Upper lobe of left lung (tissue), 6 donors: Measurements from ENCODE around the gene LRRC42. TPM values are rescaled to one million over a fixed set of nuclear protein-coding genes. Genes with fewer than 3 reads are reported as not detected.

ENCODE experiments used
- ATAC-seq, 2 donors: fragments of 200-7000 bp; cut with Tn5 transposase; one replicate each; pipeline ENCODE4 v1.9.1; 2022; ENCODE audit warnings: mild to moderate bottlenecking in 2 of 2, moderate library complexity in 2 of 2; ENCODE audit not compliant: low FRiP score in 2 of 2
- DNase-seq, 2 donors: peaks; one replicate each; pipeline ENCODE4 v3.0.0-alpha.2; 2019 to 2020
- H3K27ac ChIP-seq, 4 donors: fragments of 200-600 bp; sonication (generic); one replicate each; pipeline ENCODE4 v1.5.1; 2016 to 2019
- H3K27me3 ChIP-seq, 4 donors: fragments of 200-600 bp; sonication (generic); one replicate each; pipeline ENCODE4 v1.5.1; 2017 to 2019
- H3K36me3 ChIP-seq, 4 donors: fragments of 200-600 bp; sonication (generic); one replicate each; pipeline ENCODE4 v1.5.1; 2016 to 2019
- H3K4me1 ChIP-seq, 4 donors: fragments of 200-600 bp; sonication (generic); one replicate each; pipeline ENCODE4 v1.5.1; 2018 to 2019
- H3K4me3 ChIP-seq, 4 donors: fragments of 200-600 bp; sonication (generic); one replicate each; pipeline ENCODE4 v1.5.1; 2017 to 2019; ENCODE audit warnings: mild to moderate bottlenecking in 2 of 4, moderate library complexity in 1 of 4
- H3K9me3 ChIP-seq, 4 donors: fragments of 200-600 bp; sonication (generic); one replicate each; pipeline ENCODE4 v1.5.1; 2018 to 2019
- EP300 ChIP-seq, 4 donors: sonication (generic); formaldehyde crosslinking; IDR thresholded peaks; one replicate each; pipeline ENCODE4 v1.5.1; 2017; ENCODE audit warnings: antibody characterized with exemption in 4 of 4, control low read depth in 2 of 4
- POLR2A ChIP-seq, 4 donors: fragments of 450-650 bp; IDR thresholded peaks; one replicate each; pipeline ENCODE4 v1.5.1; 2016 to 2017; ENCODE audit warnings: antibody characterized with exemption in 4 of 4, mild to moderate bottlenecking in 2 of 4
- POLR2AphosphoS5 ChIP-seq, 2 donors: sonication (generic); formaldehyde crosslinking; IDR thresholded peaks; one replicate each; pipeline ENCODE4 v1.5.1; 2017; ENCODE audit warnings: antibody characterized with exemption in 2 of 2
- WGBS, 2 donors: methylation state at CpG; one replicate each; pipeline ENCODE4 v1.1.5; 2017 to 2018; 5-methylcytosine and 5-hydroxymethylcytosine counted together
- total RNA-seq, 6 donors: library from RNA; depleted of rRNA in 4 of 6; stranded (reverse); fragments of >200 nt in 4 of 6; gene quantifications; one replicate each; pipeline versions ENCODE4 v1.1.0 to v1.2.1, GENCODE V29; 2016 to 2021
- TF ChIP-seq, protein P1 (sequence below), 6 experiments: fragments of 450-650 bp in 4 of 6; fragments of 200-600 bp in 2 of 6; sonication (generic) in 2 of 6; IDR thresholded peaks; one replicate each; pipeline ENCODE4 v1.5.1; 2016 to 2019; ENCODE audit warnings: antibody characterized with exemption in 6 of 6
- donor health status: DM: no; HTN: no; CAD: no; lungs with moderate emphysema.
- donor health status: DM: no; HTN: yes; CAD: no; lungs with severe emphysema.

LRRC42 gene
- total RNA-seq, 6 donors from 2014 or later, result 13.2 to 26.6 (median 17.6) TPM

DNA sequence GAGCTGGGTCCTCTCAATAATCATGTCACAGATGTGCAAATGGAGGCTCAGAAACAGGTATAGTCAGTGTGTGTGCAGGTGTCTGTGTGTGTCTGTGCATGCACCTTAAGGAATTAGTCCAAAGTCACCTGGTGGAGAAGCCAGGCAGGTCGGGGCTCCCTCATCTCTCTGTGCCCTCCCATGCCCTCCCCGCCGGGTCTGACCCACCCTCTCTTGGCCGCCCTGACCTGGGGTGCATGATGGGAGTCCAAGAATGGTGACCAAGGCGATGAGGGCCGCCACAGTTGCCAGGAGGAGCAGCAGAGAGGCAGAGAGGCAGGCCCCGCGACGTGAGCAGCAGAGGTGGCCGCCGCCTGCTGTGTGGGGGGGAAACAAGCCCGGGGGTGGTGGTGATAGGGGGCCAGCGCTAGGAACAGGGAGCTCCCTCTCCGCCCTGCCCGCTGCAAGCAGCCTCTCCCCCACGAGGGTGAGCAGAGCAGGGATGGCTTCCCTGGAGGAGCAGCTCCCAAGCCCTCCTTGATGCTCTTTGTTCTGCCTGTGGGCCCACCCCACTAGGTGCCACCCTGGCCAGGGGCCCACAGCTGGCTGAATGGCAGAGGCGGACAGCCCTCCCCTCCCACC is 68.0 kb downstream of the LRRC42 start:
- peak in 1 of 2 donors; percentile 71 for DNase-seq

DNA sequence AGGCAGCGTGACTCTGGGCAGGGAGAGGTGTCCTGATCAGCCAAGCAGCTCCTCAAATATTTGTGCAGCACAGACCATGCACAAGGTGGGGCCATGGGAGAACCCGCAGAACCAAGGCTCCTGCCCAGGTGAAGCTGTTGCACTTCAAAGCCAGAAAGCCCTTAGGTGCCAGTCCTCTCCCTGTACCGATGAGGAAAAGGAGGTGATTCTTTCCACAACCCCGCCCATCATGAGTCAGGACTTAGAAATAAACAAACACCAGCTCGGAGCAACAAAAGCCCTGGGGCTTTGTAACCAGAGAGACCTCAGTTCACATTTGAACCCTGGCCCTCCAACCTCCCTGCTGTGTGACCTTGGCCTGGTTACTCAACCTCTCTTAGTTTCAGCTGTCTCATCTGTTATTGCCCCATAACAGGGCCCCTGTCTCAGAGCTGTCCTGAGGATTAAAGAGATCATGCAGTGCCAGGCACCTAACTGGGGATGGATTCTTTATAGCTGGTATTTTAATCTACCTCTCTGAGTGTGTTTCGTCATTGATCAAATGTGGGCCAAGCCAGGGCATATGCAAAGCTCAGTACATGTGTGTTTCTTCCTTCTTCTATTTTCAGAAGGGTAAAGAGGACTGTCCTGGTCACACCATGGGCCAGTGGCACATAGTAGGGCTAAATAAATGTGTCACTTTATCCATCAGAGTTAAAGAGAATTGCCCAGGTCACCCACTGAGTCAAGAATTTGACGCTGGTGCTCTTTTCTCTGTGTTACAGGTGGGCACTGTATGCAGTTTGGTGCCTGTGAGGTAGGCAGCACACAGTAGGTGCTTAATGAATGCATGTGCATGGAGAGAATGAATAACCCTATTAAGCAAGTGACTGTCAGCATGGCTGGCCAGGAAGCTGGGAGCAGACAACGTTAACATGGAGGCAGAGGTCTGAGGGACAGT is 70.5 kb downstream of the LRRC42 start:
- peaks cover 0 to 9% (median 0%) of the 10 kb centered on the region in 4 donors for H3K4me1 ChIP-seq
- H3K9me3 ChIP-seq, result no peaks in the 10 kb centered on the region

More for the DNA sequence above, 68.0 kb downstream of the LRRC42 start:
- no peaks in the 10 kb centered on the region for H3K27me3 ChIP-seq
- H3K27ac ChIP-seq, result no peak overlapping the region
- no peaks in the 10 kb centered on the region for H3K9me3 ChIP-seq
- peaks cover 0 to 9% (median 0%) of the 10 kb centered on the region in 4 donors for H3K4me1 ChIP-seq
- ATAC-seq, result no peak
- no peaks in the 10 kb centered on the region for H3K36me3 ChIP-seq
- WGBS, 2 donors, result 60 to 64% methylated on average over 1 to 7 of the region's 17 CpGs
- no peak overlapping the region for H3K4me3 ChIP-seq
- TF ChIP-seq POLR2A (IDR thresholded peaks at IDR 0.05) (no peak), POLR2AphosphoS5 (IDR thresholded peaks at IDR 0.05) (no peak), EP300 (IDR thresholded peaks at IDR 0.05) (no peak)
- TF ChIP-seq, protein P1, sequence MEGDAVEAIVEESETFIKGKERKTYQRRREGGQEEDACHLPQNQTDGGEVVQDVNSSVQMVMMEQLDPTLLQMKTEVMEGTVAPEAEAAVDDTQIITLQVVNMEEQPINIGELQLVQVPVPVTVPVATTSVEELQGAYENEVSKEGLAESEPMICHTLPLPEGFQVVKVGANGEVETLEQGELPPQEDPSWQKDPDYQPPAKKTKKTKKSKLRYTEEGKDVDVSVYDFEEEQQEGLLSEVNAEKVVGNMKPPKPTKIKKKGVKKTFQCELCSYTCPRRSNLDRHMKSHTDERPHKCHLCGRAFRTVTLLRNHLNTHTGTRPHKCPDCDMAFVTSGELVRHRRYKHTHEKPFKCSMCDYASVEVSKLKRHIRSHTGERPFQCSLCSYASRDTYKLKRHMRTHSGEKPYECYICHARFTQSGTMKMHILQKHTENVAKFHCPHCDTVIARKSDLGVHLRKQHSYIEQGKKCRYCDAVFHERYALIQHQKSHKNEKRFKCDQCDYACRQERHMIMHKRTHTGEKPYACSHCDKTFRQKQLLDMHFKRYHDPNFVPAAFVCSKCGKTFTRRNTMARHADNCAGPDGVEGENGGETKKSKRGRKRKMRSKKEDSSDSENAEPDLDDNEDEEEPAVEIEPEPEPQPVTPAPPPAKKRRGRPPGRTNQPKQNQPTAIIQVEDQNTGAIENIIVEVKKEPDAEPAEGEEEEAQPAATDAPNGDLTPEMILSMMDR (IDR thresholded peaks at IDR 0.05), result no peak

More for the DNA sequence above, 70.5 kb downstream of the LRRC42 start:
- Histone ChIP-seq H3K27me3 (no peaks in the 10 kb centered on the region), H3K36me3 (no peaks in the 10 kb centered on the region), H3K4me3 (no peak overlapping the region), H3K27ac (peak overlapping the region; percentile 17 to 56 (median 40))
- DNase-seq, result peak in 1 of 2 donors; percentile 62
- no peak for TF ChIP-seq POLR2AphosphoS5 (IDR thresholded peaks at IDR 0.05)
- TF ChIP-seq, protein P1 (IDR thresholded peaks at IDR 0.05), result no peak
- TF ChIP-seq POLR2A (IDR thresholded peaks at IDR 0.05), result no peak
- TF ChIP-seq EP300 (IDR thresholded peaks at IDR 0.05), result no peak
- 56 to 84% methylated on average over 4 to 8 of the region's 8 CpGs for WGBS, 2 donors
- ATAC-seq, result peak in 1 of 2 donors; percentile 50

Other genes with a start within 250 kb of the LRRC42 start
- gene GLIS1, start 207.2 kb upstream of the LRRC42 start, total RNA-seq, result 1 to 10 TPM in 1 of 6 donors, under 1 TPM in 1, not detected in 4; 0.26 to 1.0 TPM
- 10 to 100 TPM in 1 of 6 donors, 1 to 10 TPM in 5; 1.2 to 10.9 (median 8.2) TPM for gene NDC1, start 108.1 kb upstream of the LRRC42 start, total RNA-seq
- 10 to 100 TPM; 14.8 to 52.4 (median 22.0) TPM for gene YIPF1, start 56.6 kb upstream of the LRRC42 start, total RNA-seq
- under 1 TPM in 1 of 6 donors, not detected in 5; 0.20 TPM for gene DIO1, start 52.2 kb upstream of the LRRC42 start, total RNA-seq
- gene IFT25, start 651 bp upstream of the LRRC42 start, total RNA-seq, result 10 to 100 TPM; 11.1 to 35.5 (median 15.8) TPM
- gene LDLRAD1, start 71.8 kb downstream of the LRRC42 start, total RNA-seq, result 10 to 100 TPM in 2 of 6 donors, 1 to 10 TPM in 3, under 1 TPM in 1; 0.46 to 27.4 (median 7.9) TPM
- 100 to 1,000 TPM in 5 of 6 donors, 10 to 100 TPM in 1; 66.0 to 432 (median 263) TPM for gene TMEM59, start 106.9 kb downstream of the LRRC42 start, total RNA-seq
- gene TCEANC2, start 107.3 kb downstream of the LRRC42 start, total RNA-seq, result 10 to 100 TPM in 1 of 6 donors, 1 to 10 TPM in 5; 2.0 to 11.5 (median 4.6) TPM
- gene CDCP2, start 206.7 kb downstream of the LRRC42 start, total RNA-seq, result not detected